PC-9 (cell line): ENCODE results near the gene ADGRA1.

Experiments
- EZH2 ChIP-seq: fragments of 200-600 bp; sonication (generic); IDR thresholded peaks from 2 replicates; pipeline ENCODE4 v1.8.0; 2017; ENCODE audit warnings: antibody characterized with exemption, low read depth
- TF ChIP-seq, protein P1 (sequence below): fragments of 200-600 bp; sonication (generic); conservative IDR thresholded peaks from 2 replicates; pipeline ENCODE4 v1.6.1; 2017; ENCODE audit warnings: mixed run types, antibody characterized with exemption, mild to moderate bottlenecking, moderate library complexity

DNA sequence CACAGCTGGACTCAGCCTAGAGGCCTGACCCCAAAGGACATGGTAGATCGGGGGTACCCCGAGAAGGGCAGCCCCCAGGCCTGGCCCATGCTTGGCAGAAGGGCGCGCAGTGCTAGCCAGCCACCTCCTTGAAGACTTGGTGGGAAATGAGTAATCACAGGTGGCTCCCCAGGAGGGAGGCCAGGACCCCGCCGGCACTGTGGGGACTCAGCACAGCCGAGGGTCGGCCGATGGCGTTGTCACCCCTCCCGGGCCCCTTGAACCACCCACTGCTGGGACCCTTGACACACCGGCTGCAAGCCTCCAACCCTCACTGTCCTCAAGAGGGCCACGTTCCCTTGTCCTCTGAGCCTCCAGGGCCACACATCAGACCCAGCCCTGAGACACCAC lies 27.7 kb downstream of the ADGRA1 start:
- TF ChIP-seq, protein P1, sequence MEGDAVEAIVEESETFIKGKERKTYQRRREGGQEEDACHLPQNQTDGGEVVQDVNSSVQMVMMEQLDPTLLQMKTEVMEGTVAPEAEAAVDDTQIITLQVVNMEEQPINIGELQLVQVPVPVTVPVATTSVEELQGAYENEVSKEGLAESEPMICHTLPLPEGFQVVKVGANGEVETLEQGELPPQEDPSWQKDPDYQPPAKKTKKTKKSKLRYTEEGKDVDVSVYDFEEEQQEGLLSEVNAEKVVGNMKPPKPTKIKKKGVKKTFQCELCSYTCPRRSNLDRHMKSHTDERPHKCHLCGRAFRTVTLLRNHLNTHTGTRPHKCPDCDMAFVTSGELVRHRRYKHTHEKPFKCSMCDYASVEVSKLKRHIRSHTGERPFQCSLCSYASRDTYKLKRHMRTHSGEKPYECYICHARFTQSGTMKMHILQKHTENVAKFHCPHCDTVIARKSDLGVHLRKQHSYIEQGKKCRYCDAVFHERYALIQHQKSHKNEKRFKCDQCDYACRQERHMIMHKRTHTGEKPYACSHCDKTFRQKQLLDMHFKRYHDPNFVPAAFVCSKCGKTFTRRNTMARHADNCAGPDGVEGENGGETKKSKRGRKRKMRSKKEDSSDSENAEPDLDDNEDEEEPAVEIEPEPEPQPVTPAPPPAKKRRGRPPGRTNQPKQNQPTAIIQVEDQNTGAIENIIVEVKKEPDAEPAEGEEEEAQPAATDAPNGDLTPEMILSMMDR = no peak
- TF ChIP-seq EZH2 = no peak
